Activated gamma-delta T cell (primary cell): Measurements from ENCODE around the gene B3GNT4.
"Not testable (repeated sequence)": the region's sequence is repeated elsewhere in the genome, so short reads cannot be mapped to it uniquely, and the experiment has no call there.

ENCODE experiments used
- DNase-seq: peaks from one replicate; lab custom pipeline; 2025; lab: John Stamatoyannopoulos, UW

Gene B3GNT4

DNA sequence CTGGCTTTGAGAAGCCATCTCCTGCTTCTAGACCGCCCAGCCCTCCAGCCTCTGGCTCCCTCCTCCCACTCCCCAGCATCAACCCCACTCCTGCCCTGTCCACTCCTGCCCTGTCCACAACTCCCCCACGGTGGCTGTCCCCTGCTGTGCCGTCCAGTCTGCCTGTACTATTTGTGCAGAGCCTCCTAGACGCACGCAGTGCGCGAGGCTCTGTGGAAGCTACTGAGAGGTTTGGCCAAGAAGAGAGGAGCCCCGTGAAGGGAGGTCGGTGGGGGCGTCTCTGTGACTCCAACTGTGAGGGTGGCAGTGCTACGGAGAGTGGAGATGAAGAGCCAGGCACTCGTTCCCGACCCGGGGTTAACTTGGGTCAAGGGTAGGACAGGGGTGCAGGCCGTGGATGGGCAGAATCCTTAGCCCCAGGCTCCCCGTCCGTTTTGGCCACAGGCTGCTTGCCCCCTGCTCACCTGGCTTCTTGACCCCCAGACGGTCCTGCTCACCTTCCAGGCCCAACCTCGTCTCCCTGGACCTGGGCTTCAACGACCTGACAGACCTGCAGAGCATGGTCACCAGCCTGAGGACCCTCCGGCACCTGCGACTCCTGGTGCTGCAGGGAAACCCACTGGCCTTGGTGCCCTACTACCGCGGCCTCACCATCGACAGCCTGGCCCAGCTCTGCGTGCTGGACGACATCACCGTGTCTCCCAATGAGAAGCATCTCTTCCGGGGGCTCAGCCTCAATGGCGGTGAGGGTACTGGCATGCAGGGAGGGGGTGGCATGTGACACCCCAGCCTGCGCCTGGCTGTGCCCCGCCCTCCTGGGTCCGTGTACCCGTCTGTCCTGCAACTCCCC, 13.7 kb upstream of the B3GNT4 start:
- no peak for DNase-seq

DNA sequence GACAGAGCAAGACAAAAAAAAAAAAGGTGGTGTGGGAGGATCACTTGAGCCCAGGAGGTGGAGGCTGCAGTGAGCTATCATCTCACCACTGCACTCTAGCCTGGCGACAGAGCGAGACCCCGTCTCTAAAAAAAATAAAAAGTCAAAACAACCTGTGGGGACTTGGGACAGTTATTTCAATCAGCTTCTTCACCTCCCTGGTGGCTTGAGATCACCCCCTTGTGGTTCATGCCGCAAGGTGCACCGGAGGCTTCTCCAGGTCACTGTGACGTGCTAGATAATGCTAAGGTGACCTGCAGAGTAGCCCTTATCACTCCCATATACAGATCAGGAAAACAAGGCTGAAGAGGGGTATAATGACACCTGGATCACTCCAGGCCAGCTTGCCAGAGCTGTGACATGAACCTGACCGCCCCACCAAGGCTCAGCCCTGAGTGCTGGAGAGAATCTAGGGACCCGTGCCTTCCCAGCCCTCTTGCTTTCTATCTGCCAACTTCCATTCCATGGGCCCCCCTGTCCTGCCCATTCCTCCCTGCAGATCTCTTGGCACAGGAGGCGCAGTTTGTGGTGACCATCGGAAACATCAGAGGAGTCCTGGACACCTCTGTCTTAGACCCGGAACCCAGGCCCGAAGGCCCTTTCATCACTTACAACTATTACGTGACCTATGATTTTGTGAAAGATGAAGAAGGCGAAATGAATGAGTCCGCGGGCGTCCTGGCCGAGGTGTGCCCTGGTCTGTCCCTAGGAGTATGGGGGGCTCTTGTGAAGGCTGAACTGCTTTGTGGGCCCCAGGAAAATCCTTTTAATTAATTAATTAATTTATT, 12.5 kb upstream of the B3GNT4 start:
- no peak for DNase-seq

DNA sequence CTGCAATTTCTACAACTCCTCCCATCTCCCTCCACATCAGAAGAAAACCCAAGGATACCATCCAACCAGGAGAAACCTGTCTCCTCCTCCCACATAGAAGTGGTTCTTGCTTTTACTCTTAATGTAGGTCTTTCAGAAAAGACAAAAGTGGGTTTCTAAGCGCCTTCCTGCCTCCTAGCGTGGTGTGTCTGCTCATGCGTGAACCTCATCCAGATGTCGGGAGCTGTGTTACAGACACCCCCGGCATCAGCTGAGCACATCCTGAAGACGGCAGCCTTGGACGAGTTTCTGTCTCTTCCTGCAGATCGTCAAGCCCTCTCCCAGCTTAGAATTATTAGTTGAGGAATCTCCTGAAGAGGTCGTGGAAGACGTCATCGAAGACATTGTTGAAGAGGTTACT, 11.1 kb upstream of the B3GNT4 start:
- no peak for DNase-seq

DNA sequence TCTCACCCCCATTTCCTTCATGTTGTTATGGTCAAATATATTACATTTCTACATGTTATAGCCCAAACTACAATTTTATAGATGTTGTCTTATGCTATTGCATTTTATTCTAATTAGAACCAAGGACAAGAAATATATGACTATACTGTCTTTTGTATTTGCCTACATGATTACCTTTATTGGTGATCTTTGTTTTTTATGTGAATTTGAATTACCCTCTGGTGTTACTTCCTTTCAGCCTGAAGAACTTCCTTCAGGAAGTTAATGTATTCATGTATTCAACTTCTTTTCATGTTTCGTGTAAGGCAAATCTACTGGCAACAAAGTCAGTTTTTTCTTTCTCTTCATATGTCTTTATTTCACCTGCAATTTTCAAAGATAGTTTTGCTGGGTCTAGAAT, 8.7 kb upstream of the B3GNT4 start:
- DNase-seq = no peak

DNA sequence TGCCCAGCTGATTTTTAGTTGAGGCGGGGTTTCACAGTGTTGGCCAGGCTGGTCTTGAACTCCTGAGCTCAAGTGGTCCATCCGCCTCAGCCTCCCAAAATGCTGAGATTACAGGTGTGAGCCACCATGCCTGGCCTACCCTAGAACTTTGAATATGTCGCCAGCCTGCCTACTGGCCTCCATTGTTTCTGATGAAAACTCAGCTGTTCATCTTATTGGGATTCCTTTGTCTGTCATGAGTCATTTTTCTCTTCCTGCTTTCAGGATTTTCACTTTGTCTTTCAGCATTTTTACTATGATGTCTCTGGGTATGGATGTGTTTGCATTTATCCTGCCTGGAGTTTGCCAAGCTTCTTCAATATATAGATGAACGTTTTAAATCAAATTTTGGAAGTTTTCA, 8.1 kb upstream of the B3GNT4 start:
- no peak for DNase-seq

DNA sequence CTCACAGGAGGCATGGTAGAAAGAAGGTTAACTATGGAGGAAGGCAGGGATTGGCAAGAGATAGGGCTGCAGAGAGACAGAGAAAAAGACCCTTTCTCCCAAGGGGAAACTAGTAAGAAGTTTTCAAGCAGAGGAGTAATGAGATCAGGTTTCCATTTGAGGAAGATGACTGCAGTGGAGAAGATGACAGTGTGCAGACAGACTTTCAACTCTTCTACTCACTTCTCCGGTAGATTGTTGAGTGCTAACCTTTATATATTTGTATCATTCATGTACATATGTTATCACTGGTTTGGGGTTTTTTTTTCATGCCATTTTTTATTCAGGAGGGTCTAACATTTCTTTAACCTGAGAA, 5.9 kb upstream of the B3GNT4 start:
- no peak for DNase-seq

DNA sequence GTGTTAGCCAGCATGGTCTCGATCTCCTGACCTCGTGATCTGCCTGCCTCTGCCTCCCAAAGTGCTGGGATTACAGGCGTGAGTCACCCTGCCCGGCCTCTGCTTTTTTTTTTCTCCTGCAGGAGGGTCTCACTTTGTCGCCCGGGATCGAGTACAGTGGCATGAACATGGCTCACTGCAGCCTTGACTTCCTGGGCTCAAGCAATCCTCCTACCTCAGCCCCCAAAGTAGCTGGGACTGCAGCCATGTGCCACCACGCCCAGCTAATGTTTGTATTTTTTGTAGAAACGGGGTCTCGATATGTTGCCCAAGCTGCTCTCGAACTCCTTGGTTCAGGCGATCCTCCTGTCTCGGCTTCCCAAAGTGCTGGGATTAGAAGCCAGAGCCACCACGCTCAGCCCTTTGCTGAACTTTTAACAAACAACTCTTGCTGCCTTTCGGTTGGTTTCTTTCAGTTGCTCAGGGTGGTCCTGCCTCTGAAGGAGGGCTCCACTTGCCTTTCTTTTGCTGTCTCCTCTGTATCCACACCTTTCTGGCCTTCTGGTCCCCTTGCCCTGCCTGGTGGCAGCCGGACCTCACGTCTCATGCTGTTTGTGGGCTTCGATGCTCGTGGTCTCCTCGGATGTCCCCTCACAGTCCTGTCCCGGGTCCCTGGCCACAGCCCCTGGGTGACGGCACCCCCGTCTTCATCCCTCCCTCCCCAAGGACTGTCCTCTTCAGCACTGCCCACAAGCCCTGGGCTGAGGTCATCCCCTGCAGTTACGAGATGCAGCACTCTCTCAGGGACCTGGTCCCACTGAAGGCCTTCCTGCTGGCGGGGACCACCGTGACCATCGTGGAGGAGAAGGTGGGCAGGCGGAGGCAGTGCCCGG, 3.8 kb upstream of the B3GNT4 start:
- DNase-seq = no peak

DNA sequence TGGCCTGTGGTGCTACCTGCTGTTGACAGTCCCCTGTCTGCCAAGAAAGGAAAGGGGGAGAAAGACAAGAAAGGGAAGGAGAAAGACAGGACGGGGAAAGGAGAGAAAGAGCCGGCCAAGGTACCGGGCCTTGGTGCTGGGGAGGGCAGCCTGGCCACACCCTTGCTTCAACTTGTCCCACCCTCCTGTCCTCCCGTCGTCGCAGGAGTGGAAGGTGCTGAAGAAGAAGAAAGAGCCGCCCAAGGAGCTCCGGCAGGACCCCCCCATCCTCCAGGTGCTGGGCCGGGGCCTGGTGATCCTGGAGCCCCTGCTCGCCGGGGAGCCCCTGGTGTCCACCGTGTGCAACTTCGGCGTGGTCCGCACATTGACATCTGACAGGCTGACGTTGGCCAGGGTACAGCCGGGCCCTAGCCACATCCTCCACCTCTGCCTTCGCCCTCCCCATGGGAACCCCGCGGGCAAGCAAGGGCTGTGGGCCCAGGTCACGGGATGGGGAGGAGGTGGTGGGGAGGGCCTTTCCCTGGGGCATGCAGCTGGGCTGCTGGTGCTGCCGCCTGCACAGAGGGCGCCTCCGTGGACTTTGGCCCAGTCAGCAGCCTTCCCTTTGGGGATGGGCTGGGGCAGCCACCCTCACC, 2.9 kb upstream of the B3GNT4 start:
- DNase-seq = no peak

DNA sequence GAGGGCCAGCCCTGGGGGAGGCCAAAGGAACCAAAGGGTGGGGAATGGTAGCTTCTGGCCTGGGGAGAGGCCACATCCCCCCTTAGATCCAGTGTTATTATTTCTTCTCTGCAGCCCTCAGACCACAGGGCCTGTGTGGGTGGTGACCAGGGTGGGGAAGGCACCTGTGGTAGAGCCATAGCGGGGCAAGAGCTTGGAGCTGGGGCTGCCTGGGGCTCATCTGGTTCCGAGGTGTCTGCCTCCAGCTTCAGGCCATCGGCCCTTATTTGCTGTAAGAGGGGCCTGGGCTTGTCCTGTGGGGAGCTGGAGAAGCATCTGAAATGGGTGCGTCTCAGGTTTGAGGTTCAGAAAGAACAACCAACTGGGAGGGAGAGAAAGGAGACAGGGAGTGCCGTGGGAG, 2.1 kb upstream of the B3GNT4 start:
- no peak for DNase-seq

DNA sequence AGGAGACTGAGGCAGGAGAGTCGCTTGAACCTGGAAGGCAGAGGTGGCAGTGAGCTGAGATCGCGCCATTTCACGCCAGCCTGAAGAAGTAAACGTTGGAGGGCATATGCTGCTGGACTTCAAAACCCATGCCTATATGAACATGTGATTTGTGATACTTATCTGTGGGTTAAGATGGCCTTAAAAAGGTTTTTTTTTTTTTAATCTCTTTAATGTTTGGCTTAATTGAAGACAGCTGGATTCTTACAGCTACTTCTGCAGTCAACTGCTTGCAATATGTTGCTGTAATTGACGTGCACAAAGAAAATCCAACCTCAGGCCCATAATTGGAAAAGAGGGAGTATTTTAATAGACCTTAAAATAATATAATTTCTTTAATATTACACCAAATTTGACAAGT, 1.5 kb upstream of the B3GNT4 start:
- DNase-seq = no peak

DNA sequence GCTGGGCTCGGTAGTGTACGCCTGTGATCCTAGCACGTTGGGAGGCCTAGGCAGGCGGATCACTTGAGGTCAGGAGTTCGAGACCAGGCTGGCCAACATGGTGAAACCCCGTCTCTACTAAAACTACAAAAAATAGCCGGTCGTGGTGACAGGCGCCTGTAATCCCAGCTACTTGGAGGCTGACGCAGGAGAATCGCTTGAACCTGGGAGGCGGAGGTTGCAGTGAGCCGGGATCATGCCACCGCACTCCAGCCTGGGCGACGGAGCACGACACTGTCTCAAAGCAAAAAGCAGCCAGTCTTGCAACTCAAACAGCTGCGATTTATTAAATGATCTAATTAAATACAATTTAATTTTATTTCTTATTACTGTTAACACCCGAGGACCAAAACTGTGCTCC, 698 bp upstream of the B3GNT4 start:
- not testable (repeated sequence) for DNase-seq

DNA sequence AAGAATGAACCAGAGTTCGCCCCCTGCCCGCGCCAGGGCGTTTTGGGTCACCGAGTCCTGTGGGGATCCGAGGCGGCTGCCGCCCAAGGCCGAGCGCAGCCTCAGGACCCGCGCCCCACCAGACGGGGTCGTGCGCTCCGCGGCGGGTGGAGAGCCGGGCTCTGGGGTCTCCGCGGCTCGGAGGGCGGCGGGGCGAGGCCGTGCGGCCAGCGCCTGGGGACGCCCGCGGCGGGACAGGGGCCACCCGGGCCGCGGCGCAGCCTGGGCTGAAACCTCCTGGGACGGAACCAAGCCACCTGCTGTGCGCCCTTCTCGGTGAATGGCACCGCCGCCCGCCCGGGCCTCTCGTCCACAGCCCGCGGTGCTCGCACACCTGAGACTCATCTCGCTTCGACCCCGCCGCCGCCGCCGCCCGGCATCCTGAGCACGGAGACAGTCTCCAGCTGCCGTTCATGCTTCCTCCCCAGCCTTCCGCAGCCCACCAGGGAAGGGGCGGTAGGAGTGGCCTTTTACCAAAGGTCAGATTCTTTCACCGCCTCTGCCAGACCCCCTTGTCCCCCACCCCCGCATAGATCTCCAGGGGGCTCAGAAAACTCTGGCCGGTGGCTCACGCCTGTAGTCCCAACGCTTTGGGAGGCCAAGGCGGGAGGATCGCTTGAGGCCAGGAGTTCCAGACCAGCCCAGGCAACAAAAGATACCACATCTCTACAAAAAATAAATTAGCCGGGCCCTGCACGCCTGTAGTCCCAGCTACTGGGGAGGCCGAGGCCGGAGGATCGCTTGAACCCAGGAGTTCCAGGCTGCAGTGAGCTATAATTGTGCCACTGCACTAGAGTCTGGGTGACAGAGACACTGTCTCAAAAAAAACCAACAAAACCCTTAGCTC, 901 bp downstream of the B3GNT4 start:
- no peak for DNase-seq

DNA sequence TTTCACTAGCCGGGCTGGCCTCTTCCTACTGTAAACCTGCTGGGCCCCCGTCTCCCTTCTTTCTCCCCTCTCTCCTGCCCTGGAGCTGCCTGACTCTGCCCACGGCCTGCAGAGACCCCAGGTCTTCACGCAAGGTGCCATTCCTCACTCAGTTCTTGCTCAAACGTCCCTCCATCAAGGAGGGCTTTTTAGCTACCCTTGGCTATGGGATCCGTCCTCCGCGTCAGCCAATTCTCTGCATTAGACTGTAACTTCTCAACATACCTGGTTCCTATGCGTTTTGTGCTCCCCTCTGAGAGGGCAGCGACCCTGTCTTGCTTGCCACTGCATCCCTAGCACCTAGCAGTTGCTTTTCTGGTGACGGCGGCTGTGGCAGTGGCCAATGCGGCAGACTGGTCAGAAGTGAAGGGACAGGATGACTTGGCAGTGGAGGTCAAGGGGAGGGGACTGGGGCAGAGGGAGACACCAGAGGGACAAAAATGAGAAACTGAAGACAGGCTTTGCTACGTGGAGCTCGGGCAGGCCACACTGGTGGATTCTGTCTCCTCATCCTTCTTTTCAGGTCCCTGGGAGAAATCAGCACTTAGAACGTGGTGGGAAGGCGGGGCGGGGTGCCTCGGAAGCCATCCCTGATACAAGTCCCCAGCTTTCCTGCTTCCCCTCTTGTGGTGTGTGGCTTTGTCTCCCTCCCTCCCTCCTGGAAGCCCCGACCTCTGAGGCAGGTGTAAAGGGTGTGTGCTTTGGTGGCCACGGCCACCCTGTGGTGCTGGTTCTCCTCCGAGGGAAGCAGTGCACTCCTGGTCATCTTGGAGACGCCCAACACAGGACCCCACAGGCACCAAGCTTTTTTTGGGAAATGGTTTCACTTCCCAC, 1.8 kb downstream of the B3GNT4 start:
- DNase-seq = no peak

DNA sequence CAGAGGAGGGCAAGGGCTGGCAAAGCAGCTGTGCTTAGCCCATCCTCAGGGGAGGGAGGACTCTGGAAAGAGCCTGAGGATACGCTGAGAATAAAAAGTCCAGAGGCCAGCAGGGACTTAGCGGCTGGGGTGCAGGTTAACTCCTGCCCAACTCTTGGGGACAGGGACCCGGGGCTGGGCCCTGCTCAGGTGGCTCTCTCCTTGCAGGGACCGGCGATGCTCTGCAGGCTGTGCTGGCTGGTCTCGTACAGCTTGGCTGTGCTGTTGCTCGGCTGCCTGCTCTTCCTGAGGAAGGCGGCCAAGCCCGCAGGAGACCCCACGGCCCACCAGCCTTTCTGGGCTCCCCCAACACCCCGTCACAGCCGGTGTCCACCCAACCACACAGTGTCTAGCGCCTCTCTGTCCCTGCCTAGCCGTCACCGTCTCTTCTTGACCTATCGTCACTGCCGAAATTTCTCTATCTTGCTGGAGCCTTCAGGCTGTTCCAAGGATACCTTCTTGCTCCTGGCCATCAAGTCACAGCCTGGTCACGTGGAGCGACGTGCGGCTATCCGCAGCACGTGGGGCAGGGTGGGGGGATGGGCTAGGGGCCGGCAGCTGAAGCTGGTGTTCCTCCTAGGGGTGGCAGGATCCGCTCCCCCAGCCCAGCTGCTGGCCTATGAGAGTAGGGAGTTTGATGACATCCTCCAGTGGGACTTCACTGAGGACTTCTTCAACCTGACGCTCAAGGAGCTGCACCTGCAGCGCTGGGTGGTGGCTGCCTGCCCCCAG, 2.8 kb downstream of the B3GNT4 start:
- DNase-seq = no peak

DNA sequence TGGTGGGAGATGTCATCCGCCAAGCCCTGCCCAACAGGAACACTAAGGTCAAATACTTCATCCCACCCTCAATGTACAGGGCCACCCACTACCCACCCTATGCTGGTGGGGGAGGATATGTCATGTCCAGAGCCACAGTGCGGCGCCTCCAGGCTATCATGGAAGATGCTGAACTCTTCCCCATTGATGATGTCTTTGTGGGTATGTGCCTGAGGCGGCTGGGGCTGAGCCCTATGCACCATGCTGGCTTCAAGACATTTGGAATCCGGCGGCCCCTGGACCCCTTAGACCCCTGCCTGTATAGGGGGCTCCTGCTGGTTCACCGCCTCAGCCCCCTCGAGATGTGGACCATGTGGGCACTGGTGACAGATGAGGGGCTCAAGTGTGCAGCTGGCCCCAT, 3.5 kb downstream of the B3GNT4 start:
- DNase-seq = no peak

DNA sequence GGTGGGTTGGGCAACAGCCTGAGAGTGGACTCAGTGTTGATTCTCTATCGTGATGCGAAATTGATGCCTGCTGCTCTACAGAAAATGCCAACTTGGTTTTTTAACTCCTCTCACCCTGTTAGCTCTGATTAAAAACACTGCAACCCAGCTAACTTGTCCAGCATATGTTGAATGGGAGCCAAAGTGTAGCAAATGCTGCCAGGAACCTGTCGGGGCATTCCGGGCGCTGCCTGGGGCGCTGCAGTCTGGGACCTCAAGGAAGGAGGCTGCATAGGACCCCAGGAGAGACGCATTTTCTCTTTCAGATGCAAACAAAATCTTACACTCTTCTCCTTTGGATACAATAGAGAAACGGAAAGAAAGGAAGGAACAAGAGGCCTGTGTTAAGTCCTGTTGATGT, 3.9 kb downstream of the B3GNT4 start:
- no peak for DNase-seq

DNA sequence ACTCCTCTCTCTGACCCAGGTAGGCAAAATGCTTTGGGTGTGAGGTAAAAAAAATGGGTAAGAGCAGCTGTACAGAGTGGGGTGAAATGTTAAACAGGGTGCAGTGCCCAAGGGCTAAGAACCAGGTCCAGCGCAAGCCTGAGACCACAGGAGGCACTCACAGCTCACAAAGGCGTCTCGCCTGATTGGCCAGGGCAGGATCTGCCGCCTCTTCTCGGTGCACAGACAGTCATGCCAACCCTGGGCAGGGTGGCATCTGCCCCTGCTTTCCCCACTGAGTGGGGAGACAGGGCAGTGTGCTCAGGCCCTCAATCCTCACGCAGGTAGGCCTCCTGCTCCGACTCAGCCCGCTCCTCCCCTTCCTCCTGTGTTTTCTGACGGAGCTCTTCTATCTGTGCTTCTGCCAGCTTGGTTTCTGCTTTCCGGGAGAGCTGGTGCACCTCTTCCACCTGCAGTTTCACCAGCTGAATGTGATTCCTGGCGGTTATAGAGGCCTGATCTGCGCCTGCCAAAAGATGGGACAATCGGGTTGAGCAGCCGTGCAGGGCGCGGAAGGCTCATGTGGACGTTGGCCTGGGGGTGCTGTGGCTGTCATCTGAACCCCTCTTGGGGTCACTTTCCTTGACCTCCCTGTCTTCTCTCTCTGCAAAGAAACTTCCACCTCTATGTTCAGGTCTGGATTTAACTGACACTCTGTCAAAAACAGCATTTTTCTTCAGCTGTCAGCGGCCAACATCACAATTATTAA, 4.7 kb downstream of the B3GNT4 start:
- no peak for DNase-seq

DNA sequence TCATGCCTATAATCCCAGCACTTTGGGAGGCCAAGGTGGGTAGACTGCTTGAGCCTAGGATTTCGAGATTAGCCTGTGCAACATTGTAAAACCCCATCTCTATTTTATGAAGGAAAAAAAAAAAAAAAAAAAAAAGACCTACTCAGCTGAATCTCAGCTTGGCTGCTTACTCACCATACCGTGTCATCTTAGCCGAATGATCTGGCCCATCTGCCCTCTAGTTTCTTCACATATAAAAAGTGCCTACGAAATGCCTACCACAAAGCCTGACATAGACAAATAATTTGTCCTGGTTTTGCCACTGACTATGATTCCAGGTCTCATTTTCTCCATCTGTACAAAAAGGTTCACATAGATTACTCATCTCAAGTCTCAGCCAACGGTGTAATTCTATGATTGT, 12.3 kb downstream of the B3GNT4 start:
- no peak for DNase-seq
